Globus pallidus (tissue), 1 donor: ENCODE measurements around the gene WWOX.

Experiments
- DNase-seq: peaks from one replicate; pipeline ENCODE4 v3.0.0-alpha.2; 2015; ENCODE audit warnings: low spot score

WWOX gene

GRCh38 chr16:79069633-79070032, 970.2 kb downstream of the WWOX start:
- no peak for DNase-seq

DNA sequence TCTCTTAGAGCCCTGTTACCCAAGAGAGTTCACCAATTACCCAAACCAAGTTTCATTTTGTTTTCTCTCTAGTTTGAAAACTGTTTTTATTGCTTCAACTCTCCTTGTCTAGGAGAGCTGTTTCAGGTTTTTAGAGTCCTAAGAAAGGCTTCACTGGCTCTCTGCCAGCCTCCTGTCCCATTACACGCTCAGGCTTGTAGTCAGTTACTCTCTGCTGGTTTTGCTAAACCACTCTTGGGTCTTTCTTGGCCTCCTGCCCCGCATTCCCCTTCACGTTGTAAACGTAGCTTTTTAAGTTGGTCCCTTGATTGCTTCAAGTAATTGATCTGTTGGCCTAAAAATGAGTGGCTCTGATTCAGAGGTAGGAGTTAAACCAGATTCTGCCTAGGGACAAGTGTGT, 972.0 kb downstream of the WWOX start:
- DNase-seq, result no peak

- no peak for DNase-seq
Observed at GRCh38 chr16:79072517-79072916, 973.1 kb downstream of the WWOX start.

- DNase-seq, result no peak
Observed at GRCh38 chr16:79073566-79073965, 974.1 kb downstream of the WWOX start.

- no peak for DNase-seq
Observed at GRCh38 chr16:79074541-79074940, 975.1 kb downstream of the WWOX start.

GRCh38 chr16:79074951-79075350, 975.5 kb downstream of the WWOX start:
- DNase-seq, result no peak

DNA sequence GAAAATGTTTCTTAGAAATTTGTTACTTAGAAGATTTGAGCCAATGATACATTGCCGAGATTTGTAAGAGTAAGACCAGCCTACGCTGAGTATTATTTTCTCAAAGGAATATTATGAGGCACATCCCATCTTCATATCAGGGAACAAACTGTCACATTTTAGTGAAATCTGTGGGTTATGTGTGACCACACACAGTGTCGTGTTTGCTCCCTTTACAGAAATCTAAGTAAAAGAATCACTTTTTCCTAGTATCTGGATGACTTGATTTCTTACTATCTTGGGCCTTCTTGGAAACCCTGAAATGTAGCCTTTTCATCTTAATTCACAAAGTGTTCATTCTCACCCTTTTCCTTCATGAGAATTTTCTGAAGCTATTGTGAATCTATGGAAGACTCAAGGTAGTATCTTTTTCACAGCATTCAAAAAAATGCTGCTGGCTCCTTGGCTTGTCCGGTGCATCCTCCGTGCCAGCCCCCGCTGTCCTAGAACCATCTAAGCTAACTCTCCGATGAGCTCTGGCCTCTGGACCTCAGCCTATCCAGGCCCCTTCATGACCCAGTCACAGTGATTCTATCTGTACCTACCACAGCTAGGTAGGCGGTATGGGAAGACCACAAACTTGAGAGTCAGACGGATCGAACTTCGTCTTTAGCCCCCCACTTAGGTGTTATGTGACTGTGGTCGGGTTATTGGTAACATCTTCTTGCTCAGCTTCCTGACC, 976.8 kb downstream of the WWOX start:
- DNase-seq, result no peak

- no peak for DNase-seq
Observed at GRCh38 chr16:79077346-79077745, 977.9 kb downstream of the WWOX start.

GRCh38 chr16:79079656-79080420, 980.4 kb downstream of the WWOX start:
- DNase-seq, result no peak

DNA sequence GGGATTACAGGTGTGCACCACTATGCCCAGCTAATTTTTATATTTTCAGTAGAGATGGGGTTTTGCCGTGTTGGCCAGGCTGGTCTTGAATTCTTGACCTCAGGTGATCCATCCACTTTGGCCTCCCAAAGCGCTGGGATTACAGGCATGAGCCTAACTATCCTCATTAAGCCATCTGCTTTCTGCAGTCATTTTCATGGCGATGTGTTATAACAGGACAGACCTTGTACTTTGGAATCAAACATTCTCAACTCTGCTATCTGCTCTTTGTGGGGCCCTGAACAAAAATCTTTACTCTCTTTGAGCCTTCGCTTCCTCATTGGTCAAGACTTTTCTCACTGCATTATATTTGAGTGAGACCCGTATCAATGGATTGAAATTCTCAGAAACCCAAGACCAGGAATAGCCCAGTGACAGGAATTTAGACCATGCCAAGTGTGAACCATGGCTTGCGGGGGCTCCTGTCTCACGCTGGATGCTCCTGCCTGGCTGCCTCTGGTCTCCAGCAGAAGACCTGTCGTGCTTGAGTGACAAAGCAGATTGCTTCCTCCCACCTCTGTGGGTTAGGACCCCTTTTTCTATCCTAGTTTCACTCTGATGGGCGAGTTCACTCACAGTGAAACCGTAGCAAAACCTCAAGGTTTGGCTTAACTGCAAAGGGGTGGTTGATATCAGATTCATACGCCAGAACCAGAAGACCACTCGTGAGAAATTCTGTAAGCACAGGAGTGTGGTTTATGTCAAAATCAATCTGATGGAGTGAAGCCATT, 982.0 kb downstream of the WWOX start:
- no peak for DNase-seq

GRCh38 chr16:79082970-79083369, 983.5 kb downstream of the WWOX start:
- no peak for DNase-seq

GRCh38 chr16:79083508-79084299, 984.2 kb downstream of the WWOX start:
- no peak for DNase-seq

DNA sequence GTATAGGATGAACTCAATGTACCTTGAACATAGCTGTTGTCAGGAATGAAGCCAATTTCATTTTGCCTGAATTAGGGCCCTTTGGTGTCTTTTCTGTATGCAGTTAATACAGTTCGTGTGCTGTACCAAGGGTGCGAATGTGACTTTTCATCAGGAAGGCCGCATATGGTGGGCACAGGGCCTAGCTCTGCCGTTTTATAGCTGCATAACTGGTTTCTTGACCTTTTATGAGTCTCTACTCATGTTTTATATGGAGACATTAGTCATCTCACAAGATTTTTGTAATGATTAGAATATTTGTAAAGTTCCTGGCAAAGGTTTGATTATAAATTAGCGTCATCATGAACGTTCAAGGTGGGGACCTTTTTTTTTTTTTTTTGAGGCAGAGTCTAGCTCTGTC, 989.5 kb downstream of the WWOX start:
- DNase-seq, result no peak

- DNase-seq, result peak; percentile 33
Observed at GRCh38 chr16:79089735-79090284, 990.4 kb downstream of the WWOX start.

DNA sequence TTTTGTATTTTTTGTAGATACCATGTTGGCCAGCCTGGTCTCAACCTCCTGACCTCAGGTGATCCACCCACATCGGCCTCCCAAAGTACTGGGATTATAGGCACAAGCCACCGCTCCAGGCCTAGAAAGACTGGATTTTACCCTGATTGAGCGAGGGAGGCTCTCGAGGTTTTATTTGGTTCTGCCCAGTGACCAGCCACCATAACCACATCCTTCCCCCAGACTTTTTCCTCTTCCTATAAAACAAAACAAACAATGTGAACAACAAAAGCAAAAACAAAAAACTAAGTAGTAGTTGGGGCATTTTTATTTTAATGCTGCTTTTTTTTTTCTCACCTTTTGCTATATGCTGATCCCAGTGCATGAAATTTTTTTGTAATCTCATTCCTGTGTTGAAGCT, 991.5 kb downstream of the WWOX start:
- no peak for DNase-seq

- no peak for DNase-seq
Observed at GRCh38 chr16:79092846-79093245, 993.4 kb downstream of the WWOX start.

- DNase-seq, result peak; percentile 51
Observed at GRCh38 chr16:79093554-79093967, 994.1 kb downstream of the WWOX start.

DNA sequence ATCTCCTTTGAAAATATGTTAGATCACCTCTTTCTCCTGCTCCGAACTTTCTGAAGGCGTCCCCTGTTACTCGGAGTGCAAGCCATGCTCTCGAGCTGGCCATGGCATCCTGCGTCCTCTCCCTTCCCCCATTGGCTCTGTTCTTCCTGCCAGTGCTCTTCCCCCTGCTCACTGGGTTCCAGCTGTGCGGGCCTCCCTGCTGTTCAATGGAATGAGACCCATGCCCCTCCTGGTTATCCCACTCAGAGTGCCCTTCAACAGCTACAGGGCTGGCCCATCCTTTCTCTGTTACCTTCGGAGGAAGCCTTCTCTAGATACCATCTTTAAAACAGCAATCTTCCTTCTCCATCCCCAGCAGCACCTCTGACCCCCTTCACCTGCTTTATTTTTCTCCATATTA, 996.8 kb downstream of the WWOX start:
- no peak for DNase-seq

DNA sequence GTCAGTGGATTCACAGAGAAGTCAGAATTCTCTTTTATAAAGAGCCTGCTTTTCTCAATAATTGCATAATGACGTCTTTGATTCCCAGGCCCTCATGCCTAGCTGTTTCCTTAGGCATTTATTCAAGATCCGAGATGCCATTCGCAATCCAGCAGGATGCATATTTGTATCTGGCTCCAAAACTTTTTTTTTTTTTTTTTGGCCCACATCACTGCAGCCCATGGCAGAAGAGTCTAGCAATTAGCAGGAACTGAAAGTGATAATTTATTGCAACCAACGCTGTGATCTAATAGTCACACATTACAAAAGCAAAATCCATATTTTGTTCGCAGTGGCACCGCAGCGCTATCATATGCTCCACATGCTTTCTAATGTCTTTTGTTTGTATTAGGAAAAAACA, 997.7 kb downstream of the WWOX start:
- no peak for DNase-seq

DNA sequence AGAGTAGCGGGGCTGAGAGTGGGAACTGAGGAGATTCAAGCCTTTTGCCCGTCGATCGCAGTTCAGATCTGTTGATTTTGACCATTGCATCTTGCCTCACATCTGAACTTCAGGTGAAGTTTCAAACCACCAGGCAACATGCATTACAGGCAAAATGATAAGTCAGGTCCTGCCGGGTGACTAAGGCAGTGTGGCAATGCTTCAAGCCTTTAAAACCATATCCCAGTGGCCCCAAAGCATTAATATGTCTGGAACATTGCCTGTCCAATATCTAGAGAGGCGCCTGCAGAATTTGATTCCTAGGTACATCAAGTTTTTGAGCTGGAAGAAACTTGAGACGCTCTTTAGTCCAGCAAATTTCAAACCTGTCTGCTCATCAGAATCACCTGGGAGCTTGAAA, 998.3 kb downstream of the WWOX start:
- DNase-seq, result no peak

- no peak for DNase-seq
Observed at GRCh38 chr16:79098907-79099306, 999.5 kb downstream of the WWOX start.

GRCh38 chr16:79099716-79100115, 1000.3 kb downstream of the WWOX start:
- DNase-seq, result no peak
